Mammary epithelial cell (primary cell): ENCODE data around the gene SRC.

ENCODE experiments used
- EZH2 ChIP-seq: IDR thresholded peaks from 2 replicates; pipeline ENCODE4 v1.6.1; 2012; ENCODE audit warnings: low read length, inconsistent platforms, borderline replicate concordance
- TF ChIP-seq, protein P1 (sequence below), 2 donors: IDR thresholded peaks in 1 of 2; conservative IDR thresholded peaks in 1 of 2; 2 replicates each; pipeline ENCODE4 v1.5.1; 2011 to 2012; ENCODE audit warnings: inconsistent platforms in 2 of 2, low read length in 2 of 2, mild to moderate bottlenecking in 2 of 2, control low read depth in 1 of 2, low read depth in 1 of 2; ENCODE audit not compliant: insufficient read depth in 1 of 2; ENCODE audit errors: extremely low read depth in 1 of 2

GRCh38 chr20:37323985-37324384 lies 22.0 kb upstream of the SRC start:
- TF ChIP-seq, protein P1, sequence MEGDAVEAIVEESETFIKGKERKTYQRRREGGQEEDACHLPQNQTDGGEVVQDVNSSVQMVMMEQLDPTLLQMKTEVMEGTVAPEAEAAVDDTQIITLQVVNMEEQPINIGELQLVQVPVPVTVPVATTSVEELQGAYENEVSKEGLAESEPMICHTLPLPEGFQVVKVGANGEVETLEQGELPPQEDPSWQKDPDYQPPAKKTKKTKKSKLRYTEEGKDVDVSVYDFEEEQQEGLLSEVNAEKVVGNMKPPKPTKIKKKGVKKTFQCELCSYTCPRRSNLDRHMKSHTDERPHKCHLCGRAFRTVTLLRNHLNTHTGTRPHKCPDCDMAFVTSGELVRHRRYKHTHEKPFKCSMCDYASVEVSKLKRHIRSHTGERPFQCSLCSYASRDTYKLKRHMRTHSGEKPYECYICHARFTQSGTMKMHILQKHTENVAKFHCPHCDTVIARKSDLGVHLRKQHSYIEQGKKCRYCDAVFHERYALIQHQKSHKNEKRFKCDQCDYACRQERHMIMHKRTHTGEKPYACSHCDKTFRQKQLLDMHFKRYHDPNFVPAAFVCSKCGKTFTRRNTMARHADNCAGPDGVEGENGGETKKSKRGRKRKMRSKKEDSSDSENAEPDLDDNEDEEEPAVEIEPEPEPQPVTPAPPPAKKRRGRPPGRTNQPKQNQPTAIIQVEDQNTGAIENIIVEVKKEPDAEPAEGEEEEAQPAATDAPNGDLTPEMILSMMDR (conservative IDR thresholded peaks at IDR 0.05 in 1 of 2, IDR thresholded peaks at IDR 0.05 in 1 of 2; ENCODE audit: extremely low read depth in 1 of 2, insufficient read depth in 1 of 2, low read depth in 1 of 2, low read length in 2 of 2): no peak
- no peak for TF ChIP-seq EZH2
